CD4-positive, alpha-beta T cell (primary cell): ENCODE results near the gene ENAM. TPM values are rescaled to one million over a fixed set of nuclear protein-coding genes. Genes with fewer than 3 reads are reported as not detected.

Source experiments
- ATAC-seq: fragments of 200-7000 bp; cut with Tn5 transposase; one replicate; pipeline ENCODE4 v1.10.0; 2022; ENCODE audit warnings: mild to moderate bottlenecking; ENCODE audit not compliant: poor library complexity
- CTCF ChIA-PET: fragments of 350-600 bp; sonication (Branson Sonifier 250); formaldehyde crosslinking; loops from one replicate; lab custom pipeline; 2021; ENCODE audit warnings: antibody characterized with exemption, inconsistent platforms; lab: Charles Lee
- POLR2A ChIA-PET: fragments of 350-600 bp; sonication (Branson Sonifier 250); formaldehyde crosslinking; loops from one replicate; lab custom pipeline; 2021; ENCODE audit warnings: antibody characterized with exemption, inconsistent platforms; lab: Charles Lee
- DNase-seq, 14 experiments: peaks; one replicate each; pipeline ENCODE4 v3.0.0-alpha.2; 2013 to 2020; ENCODE audit warnings: mixed read lengths in 2 of 14
- H3K27ac ChIP-seq, 2 donors: one replicate each; pipeline versions ENCODE4 v1.5.1 to v1.7.0; 2013; ENCODE audit warnings: low read length in 2 of 2, low read depth in 1 of 2, mild to moderate bottlenecking in 1 of 2
- H3K27me3 ChIP-seq, 2 experiments: 1 replicate in 1 of 2; 2 replicates in 1 of 2; pipeline versions ENCODE4 v1.6.1 to v1.7.0; 2013; ENCODE audit warnings: low read length in 2 of 2, control low read depth in 1 of 2, mild to moderate bottlenecking in 1 of 2, moderate library complexity in 1 of 2; ENCODE audit not compliant: insufficient read depth in 2 of 2, control insufficient read depth in 1 of 2
- H3K36me3 ChIP-seq: one replicate; pipeline ENCODE4 v1.6.1; 2013; ENCODE audit warnings: low read length, control low read depth; ENCODE audit not compliant: insufficient read depth
- H3K4me1 ChIP-seq: one replicate; pipeline ENCODE4 v1.6.1; 2013; ENCODE audit warnings: low read length, control low read depth; ENCODE audit not compliant: insufficient read depth
- H3K4me3 ChIP-seq: one replicate; pipeline ENCODE4 v1.5.1; 2013; ENCODE audit warnings: mild to moderate bottlenecking, low read length, moderate library complexity
- H3K9me3 ChIP-seq, 2 experiments: 1 replicate in 1 of 2; 2 replicates in 1 of 2; pipeline versions ENCODE4 v1.6.1 to v1.7.0; 2013; ENCODE audit warnings: low read length in 2 of 2, mild to moderate bottlenecking in 2 of 2, control low read depth in 1 of 2, moderate library complexity in 1 of 2; ENCODE audit not compliant: control insufficient read depth in 1 of 2, insufficient read depth in 1 of 2
- H3K27ac Mint-ChIP-seq: one replicate; pipeline ENCODE4 v1.8.0; 2020; ENCODE audit warnings: mixed read lengths
- H3K27me3 Mint-ChIP-seq: one replicate; pipeline ENCODE4 v1.8.0; 2021; ENCODE audit warnings: mixed read lengths
- H3K36me3 Mint-ChIP-seq: one replicate; pipeline ENCODE4 v1.8.0; 2021; ENCODE audit warnings: low read depth, mixed read lengths
- H3K4me1 Mint-ChIP-seq: one replicate; pipeline ENCODE4 v1.8.0; 2021; ENCODE audit warnings: low read depth, mixed read lengths
- H3K4me3 Mint-ChIP-seq: one replicate; pipeline ENCODE4 v1.8.0; 2020; ENCODE audit warnings: mild to moderate bottlenecking, mixed read lengths
- H3K9me3 Mint-ChIP-seq: one replicate; pipeline ENCODE4 v1.8.0; 2020; ENCODE audit warnings: mixed read lengths
- CTCF ChIP-seq: fragments of 200-600 bp; IDR thresholded peaks from one replicate; pipeline ENCODE4 v1.8.0; 2022; ENCODE audit warnings: antibody characterized with exemption, mild to moderate bottlenecking
- intact Hi-C, 2 experiments: fragments of 100-400 bp; cut with DNase I in 1 of 2; cut with micrococcal nuclease in 1 of 2; formaldehyde crosslinking; loops; one replicate each; pipeline versions ENCODE4 v1.15.1 to v1.9.0; 2023 to 2025; cut with DNase I, micrococcal nuclease
- polyA plus RNA-seq, 2 donors: library from polyadenylated mRNA; unstranded; fragments of 120-200 nt; gene quantifications; one replicate each; pipeline ENCODE4 v1.2.1, GENCODE V29; 2013
- total RNA-seq, 174 experiments: library from RNA in 2 of 174; stranded (reverse) in 2 of 174; gene quantifications; one replicate each; pipeline ENCODE4 v1.2.3 and lab custom pipeline; 2021 to 2026

Gene ENAM, protein sequence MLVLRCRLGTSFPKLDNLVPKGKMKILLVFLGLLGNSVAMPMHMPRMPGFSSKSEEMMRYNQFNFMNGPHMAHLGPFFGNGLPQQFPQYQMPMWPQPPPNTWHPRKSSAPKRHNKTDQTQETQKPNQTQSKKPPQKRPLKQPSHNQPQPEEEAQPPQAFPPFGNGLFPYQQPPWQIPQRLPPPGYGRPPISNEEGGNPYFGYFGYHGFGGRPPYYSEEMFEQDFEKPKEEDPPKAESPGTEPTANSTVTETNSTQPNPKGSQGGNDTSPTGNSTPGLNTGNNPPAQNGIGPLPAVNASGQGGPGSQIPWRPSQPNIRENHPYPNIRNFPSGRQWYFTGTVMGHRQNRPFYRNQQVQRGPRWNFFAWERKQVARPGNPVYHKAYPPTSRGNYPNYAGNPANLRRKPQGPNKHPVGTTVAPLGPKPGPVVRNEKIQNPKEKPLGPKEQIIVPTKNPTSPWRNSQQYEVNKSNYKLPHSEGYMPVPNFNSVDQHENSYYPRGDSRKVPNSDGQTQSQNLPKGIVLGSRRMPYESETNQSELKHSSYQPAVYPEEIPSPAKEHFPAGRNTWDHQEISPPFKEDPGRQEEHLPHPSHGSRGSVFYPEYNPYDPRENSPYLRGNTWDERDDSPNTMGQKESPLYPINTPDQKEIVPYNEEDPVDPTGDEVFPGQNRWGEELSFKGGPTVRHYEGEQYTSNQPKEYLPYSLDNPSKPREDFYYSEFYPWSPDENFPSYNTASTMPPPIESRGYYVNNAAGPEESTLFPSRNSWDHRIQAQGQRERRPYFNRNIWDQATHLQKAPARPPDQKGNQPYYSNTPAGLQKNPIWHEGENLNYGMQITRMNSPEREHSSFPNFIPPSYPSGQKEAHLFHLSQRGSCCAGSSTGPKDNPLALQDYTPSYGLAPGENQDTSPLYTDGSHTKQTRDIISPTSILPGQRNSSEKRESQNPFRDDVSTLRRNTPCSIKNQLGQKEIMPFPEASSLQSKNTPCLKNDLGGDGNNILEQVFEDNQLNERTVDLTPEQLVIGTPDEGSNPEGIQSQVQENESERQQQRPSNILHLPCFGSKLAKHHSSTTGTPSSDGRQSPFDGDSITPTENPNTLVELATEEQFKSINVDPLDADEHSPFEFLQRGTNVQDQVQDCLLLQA
- total RNA-seq (not detected), total RNA-seq (lab: John Stamatoyannopoulos, UW) (0 to 0.08 (median 0) reads per million in 172 experiments)
- not detected for polyA plus RNA-seq (2013, experiment 1 of 2)
- 0.05 TPM for polyA plus RNA-seq (2013, experiment 2 of 2)

- H3K4me1 Mint-ChIP-seq = peaks cover 7% of the 10 kb centered on the region
- intact Hi-C loops = no loop called here
- ChIA-PET CTCF (no interaction called here), POLR2A (no interaction called here)
- TF ChIP-seq CTCF = no peak
- no peaks in the 10 kb centered on the region for H3K36me3 ChIP-seq
- H3K27ac Mint-ChIP-seq = no peak within 1 kb of the TSS
- no peak within 1 kb of the TSS for H3K27ac ChIP-seq
- no peaks in the 10 kb centered on the region for H3K27me3 ChIP-seq
- H3K4me1 ChIP-seq = no peaks in the 10 kb centered on the region
- no peak for ATAC-seq
- H3K27me3 Mint-ChIP-seq = no peaks in the 10 kb centered on the region
- no peaks in the 10 kb centered on the region for H3K9me3 Mint-ChIP-seq
- DNase-seq = no peak
- no peaks in the 10 kb centered on the region for H3K36me3 Mint-ChIP-seq
- no peak within 1 kb of the TSS for H3K4me3 ChIP-seq
- no peak within 1 kb of the TSS for H3K4me3 Mint-ChIP-seq
- no peaks in the 10 kb centered on the region for H3K9me3 ChIP-seq
Observed at GRCh38 chr4:70628444-70628843, at the start of gene ENAM. Gene ENAM (plus strand): TSS chr4:70628744. CDS start chr4:70629501, 757 bp downstream.

- intact Hi-C loops = no loop called here
- ATAC-seq (no peak), DNase-seq (no peak)
- Mint-ChIP-seq H3K4me1 (no peaks in the 10 kb centered on the region), H3K9me3 (no peaks in the 10 kb centered on the region), H3K27me3 (no peaks in the 10 kb centered on the region), H3K4me3 (no peak overlapping the region), H3K27ac (no peak overlapping the region), H3K36me3 (no peaks in the 10 kb centered on the region)
- no peak for TF ChIP-seq CTCF
- POLR2A ChIA-PET = no interaction called here
- CTCF ChIA-PET = no interaction called here
- Histone ChIP-seq H3K27me3 (no peaks in the 10 kb centered on the region), H3K36me3 (no peaks in the 10 kb centered on the region), H3K4me3 (no peak overlapping the region), H3K9me3 (no peaks in the 10 kb centered on the region), H3K27ac (no peak overlapping the region), H3K4me1 (no peaks in the 10 kb centered on the region)
Observed at GRCh38 chr4:70581980-70582379, 46.6 kb upstream of the ENAM start.
